GM21526 (cell line): ENCODE data around the gene SHCBP1.
A peak's percentile ranks its signal among the peaks of the same experiment; 100 is the strongest.
"Not testable (repeated sequence)": the region's sequence is repeated elsewhere in the genome, so short reads cannot be mapped to it uniquely, and the experiment has no call there.

Source experiments
- ATAC-seq: cut with Tn5 transposase; IDR thresholded peaks from one replicate; pipeline ENCODE4 v1.9.1; 2021; ENCODE audit warnings: moderate library complexity; ENCODE audit not compliant: unreplicated experiment, low FRiP score

Gene SHCBP1

GRCh38 chr16:46618516-46618915 is 2.7 kb downstream of the SHCBP1 start:
- no peak for ATAC-seq

GRCh38 chr16:46614006-46614405 is 7.2 kb downstream of the SHCBP1 start:
- no peak for ATAC-seq

- no peak for ATAC-seq
These were observed 7.8 kb downstream of the SHCBP1 start for GRCh38 chr16:46613352-46613751.

- ATAC-seq: peak; percentile 68
These were observed 9.1 kb downstream of the SHCBP1 start for GRCh38 chr16:46612121-46612520.

GRCh38 chr16:46607529-46607928 is 13.7 kb downstream of the SHCBP1 start:
- ATAC-seq: no peak

GRCh38 chr16:46606231-46606630 is 14.9 kb downstream of the SHCBP1 start:
- no peak for ATAC-seq

GRCh38 chr16:46591257-46591656 is 29.9 kb downstream of the SHCBP1 start:
- no peak for ATAC-seq

- ATAC-seq: no peak
These were observed 35.1 kb downstream of the SHCBP1 start for GRCh38 chr16:46586011-46586577.

GRCh38 chr16:46583036-46583435 is 38.1 kb downstream of the SHCBP1 start:
- no peak for ATAC-seq

GRCh38 chr16:46582313-46582712 is 38.9 kb downstream of the SHCBP1 start:
- ATAC-seq: no peak

- no peak for ATAC-seq
These were observed 43.1 kb downstream of the SHCBP1 start for GRCh38 chr16:46577988-46578579.

GRCh38 chr16:46573834-46574159 is 47.4 kb downstream of the SHCBP1 start:
- ATAC-seq: no peak

GRCh38 chr16:46573008-46573833 is 48.0 kb downstream of the SHCBP1 start:
- no peak for ATAC-seq

GRCh38 chr16:46569231-46569735 is 51.9 kb downstream of the SHCBP1 start:
- no peak for ATAC-seq

- ATAC-seq: no peak
These were observed 52.5 kb downstream of the SHCBP1 start for GRCh38 chr16:46568472-46569230.

GRCh38 chr16:46562979-46563378 is 58.2 kb downstream of the SHCBP1 start:
- ATAC-seq: no peak

- ATAC-seq: no peak
These were observed 63.2 kb downstream of the SHCBP1 start for GRCh38 chr16:46558018-46558417.

- ATAC-seq: no peak
These were observed 65.2 kb downstream of the SHCBP1 start for GRCh38 chr16:46555951-46556350.

- not testable (repeated sequence) for ATAC-seq
These were observed 66.7 kb downstream of the SHCBP1 start for GRCh38 chr16:46554435-46554834.

- no peak for ATAC-seq
These were observed 71.7 kb downstream of the SHCBP1 start for GRCh38 chr16:46549477-46549876.
